GM21515 (cell line): Measurements from ENCODE around the gene GIPC1.

ENCODE experiments used
- ATAC-seq: cut with Tn5 transposase; IDR thresholded peaks from one replicate; pipeline ENCODE4 v1.9.1; 2021; ENCODE audit not compliant: unreplicated experiment

Gene GIPC1

GRCh38 chr19:14439014-14439413, 56.9 kb downstream of the GIPC1 start:
- ATAC-seq = no peak

DNA sequence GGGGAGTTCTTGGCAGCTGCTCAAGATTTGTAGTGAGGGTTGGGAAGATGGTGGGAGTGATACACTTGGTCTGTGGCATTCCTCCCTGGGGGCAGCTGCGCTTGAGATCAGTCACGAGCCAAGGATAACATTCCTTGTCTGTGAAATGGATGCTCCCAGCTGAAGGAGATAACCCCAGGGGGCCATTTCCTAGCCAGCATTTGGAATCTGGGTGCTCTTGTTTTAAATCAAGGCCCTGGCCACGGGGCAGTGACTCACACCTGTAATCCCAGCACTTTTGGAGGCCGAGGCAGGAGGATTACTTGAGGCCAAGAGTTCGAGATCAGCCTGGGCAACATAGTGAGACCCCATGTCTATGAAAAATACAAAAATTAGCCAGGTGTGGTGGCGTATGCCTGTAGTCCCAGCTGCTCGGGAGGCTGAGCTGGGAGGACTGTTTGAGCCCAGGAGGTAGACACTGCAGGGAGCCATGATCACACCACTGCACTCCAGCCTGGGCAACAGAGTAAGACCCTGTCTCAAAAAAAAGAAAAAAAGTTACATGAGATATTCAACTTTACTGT, 58.3 kb downstream of the GIPC1 start:
- ATAC-seq = no peak

DNA sequence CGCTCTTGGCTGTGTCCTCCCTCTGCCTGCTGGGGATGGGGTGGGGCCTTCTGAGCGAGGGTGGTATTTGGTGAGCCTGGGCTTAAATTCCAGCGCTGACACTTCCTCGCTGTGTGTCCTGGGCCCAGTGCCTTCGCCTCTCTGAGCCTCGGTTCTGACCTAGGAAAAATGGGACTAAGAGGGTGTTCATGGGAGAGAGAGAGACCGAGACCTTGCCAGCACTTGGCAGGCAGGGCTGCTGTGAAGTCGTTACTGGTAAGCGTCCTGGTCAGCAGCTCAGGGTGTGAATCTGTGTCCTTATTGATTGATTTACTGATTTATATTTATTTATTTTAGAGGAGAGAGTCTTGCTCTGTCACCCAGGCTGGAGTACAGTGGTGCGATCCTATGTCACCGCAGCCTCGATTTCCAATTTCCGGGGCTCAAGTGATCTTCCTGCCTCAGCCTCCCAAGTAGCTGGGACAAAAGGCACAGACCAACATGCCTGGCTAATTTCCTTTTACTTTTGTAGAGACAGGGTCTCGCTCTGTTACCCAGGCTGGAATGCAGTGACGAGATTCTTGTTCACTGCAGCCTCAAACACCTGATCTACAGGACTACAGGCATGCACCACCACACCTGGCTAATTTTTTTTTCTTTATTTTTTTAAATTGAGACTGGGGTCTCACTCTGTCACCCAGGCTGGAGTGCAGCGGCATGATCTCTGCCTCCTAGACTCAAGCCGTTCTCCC, 60.4 kb downstream of the GIPC1 start:
- ATAC-seq = no peak

DNA sequence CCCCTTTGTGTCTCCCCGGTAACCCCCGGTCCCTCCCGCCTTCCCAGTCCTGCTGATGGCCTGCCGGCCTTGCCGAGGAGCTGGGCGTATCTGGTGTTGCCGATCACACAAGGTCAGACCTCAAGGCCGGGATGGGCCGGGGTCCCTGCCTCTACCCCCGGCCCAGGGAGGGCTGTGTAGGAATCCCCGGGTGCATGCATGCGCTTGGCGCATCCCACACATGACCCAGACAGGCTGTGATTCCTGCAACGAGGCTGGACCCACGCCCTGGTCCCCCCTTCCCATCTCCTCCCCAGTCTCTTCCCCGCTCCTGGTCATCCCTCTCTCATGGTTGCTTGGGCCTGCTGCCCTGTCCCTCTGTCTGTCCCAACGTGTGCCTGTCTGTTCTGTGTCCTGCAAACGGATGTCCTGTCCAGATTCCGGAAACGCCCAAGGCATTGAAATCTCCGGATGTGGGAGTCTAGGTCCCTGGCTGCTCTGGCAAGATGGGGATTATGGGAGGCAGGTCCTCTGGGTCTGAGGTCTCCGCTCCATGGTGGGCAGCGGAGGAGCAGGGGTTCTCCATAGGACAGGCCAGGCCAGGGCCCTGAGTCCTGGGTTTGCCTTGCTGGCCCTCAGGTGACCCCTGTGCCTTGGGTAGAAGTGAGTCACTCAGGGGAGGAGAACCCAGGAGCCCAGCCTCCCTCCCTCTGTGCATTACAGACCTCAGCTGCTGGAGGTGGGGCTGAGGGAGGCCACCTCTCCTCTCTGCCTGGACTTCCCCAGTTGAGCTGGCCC, 61.2 kb downstream of the GIPC1 start:
- ATAC-seq = no peak

GRCh38 chr19:14433554-14434501, 62.1 kb downstream of the GIPC1 start:
- peak; percentile 17 for ATAC-seq

- peak; percentile 54 for ATAC-seq
These were observed 63.0 kb downstream of the GIPC1 start, which contains the start of gene PKN1 for GRCh38 chr19:14432791-14433553. Gene PKN1 (plus strand): TSS chr19:14433306. CDS start chr19:14433522, 216 bp downstream.

DNA sequence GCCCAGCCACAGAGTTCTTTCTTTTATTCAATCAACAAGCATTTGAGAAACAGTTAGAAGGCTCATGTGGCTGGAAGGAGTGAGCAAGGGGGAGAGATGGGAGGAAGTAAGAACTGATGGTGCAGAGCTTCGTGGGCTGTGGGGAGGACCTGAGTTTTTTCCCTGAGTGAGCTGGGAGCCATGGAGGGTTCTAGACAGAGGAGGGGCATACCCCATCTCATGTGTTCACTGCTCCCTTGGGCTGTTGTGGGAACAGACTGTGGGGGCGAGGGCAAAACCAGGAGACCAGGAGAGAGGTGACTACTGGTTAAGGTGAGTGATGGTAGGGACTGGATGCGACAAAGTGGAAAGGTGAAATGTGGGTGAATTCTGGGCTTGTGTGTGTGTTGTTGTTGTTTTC, 65.2 kb downstream of the GIPC1 start:
- no peak for ATAC-seq

- ATAC-seq = no peak
These were observed 67.0 kb downstream of the GIPC1 start for GRCh38 chr19:14428882-14429416.
